Trophoblast cell (in vitro differentiated cells and primary cell): Measurements from ENCODE around the gene MGAM2.

Experiments
- DNase-seq, 2 donors: peaks; one replicate each; pipeline ENCODE4 v3.0.0-alpha.2; 2016
- H2AFZ ChIP-seq: 2 replicates; pipeline ENCODE4 v1.6.1; 2013; ENCODE audit warnings: low read length, moderate library complexity, mild to moderate bottlenecking; ENCODE audit not compliant: insufficient read depth, poor library complexity
- H2AK5ac ChIP-seq: 2 replicates; pipeline ENCODE4 v1.6.1; 2013; ENCODE audit warnings: mild to moderate bottlenecking, low read length
- H2BK120ac ChIP-seq: 2 replicates; pipeline ENCODE4 v1.6.1; 2013; ENCODE audit warnings: low read length, mild to moderate bottlenecking, moderate library complexity; ENCODE audit not compliant: insufficient read depth, poor library complexity
- H2BK12ac ChIP-seq: 2 replicates; pipeline ENCODE4 v1.6.1; 2013; ENCODE audit warnings: mild to moderate bottlenecking, low read length, moderate library complexity
- H2BK5ac ChIP-seq: 2 replicates; pipeline ENCODE4 v1.6.1; 2013; ENCODE audit warnings: low read length, low read depth, moderate library complexity, mild to moderate bottlenecking; ENCODE audit not compliant: poor library complexity
- H3K14ac ChIP-seq: 2 replicates; pipeline ENCODE4 v1.6.1; 2013; ENCODE audit warnings: mild to moderate bottlenecking, low read length
- H3K18ac ChIP-seq: 2 replicates; pipeline ENCODE4 v1.6.1; 2013; ENCODE audit warnings: mild to moderate bottlenecking, low read length
- H3K23ac ChIP-seq: 2 replicates; pipeline ENCODE4 v1.6.1; 2013; ENCODE audit warnings: low read length
- H3K27ac ChIP-seq: 2 replicates; pipeline ENCODE4 v1.5.1; 2013; ENCODE audit warnings: low read depth, mild to moderate bottlenecking, inconsistent platforms, low read length, moderate library complexity
- H3K27me3 ChIP-seq: 2 replicates; pipeline ENCODE4 v1.6.1; 2013; ENCODE audit warnings: inconsistent platforms, mild to moderate bottlenecking, low read length, moderate library complexity; ENCODE audit not compliant: insufficient read depth
- H3K36me3 ChIP-seq, 2 experiments: 1 replicate in 1 of 2; 2 replicates in 1 of 2; pipeline ENCODE4 v1.6.1; 2013; ENCODE audit warnings: low read length in 2 of 2, mild to moderate bottlenecking in 2 of 2, moderate library complexity in 1 of 2; ENCODE audit not compliant: insufficient read depth in 2 of 2, control insufficient read depth in 1 of 2
- H3K4ac ChIP-seq: 2 replicates; pipeline ENCODE4 v1.6.1; 2013; ENCODE audit warnings: low read depth, mild to moderate bottlenecking, low read length, moderate library complexity
- H3K4me1 ChIP-seq, 2 experiments: 1 replicate in 1 of 2; 2 replicates in 1 of 2; pipeline ENCODE4 v1.6.1; 2013; ENCODE audit warnings: low read length in 2 of 2, mild to moderate bottlenecking in 2 of 2, moderate library complexity in 1 of 2; ENCODE audit not compliant: insufficient read depth in 2 of 2, control insufficient read depth in 1 of 2
- H3K4me2 ChIP-seq: 2 replicates; pipeline ENCODE4 v1.6.1; 2013; ENCODE audit warnings: inconsistent platforms, mild to moderate bottlenecking, low read length, moderate library complexity
- H3K4me3 ChIP-seq: 2 replicates; pipeline ENCODE4 v1.5.1; 2013; ENCODE audit warnings: mild to moderate bottlenecking, low read depth, low read length, inconsistent platforms
- H3K79me1 ChIP-seq: one replicate; pipeline ENCODE4 v1.6.1; 2013; ENCODE audit warnings: low read length
- H3K79me2 ChIP-seq: 2 replicates; pipeline ENCODE4 v1.6.1; 2013; ENCODE audit warnings: low read length, mild to moderate bottlenecking; ENCODE audit not compliant: control insufficient read depth, insufficient read depth, poor library complexity
- H3K9ac ChIP-seq: 2 replicates; pipeline ENCODE4 v1.6.1; 2013; ENCODE audit warnings: mild to moderate bottlenecking, low read length
- H3K9me3 ChIP-seq: 2 replicates; pipeline ENCODE4 v1.6.1; 2013; ENCODE audit warnings: low read depth, mild to moderate bottlenecking, control low read depth, inconsistent platforms, low read length; ENCODE audit not compliant: insufficient read depth
- H4K12ac ChIP-seq: 2 replicates; pipeline ENCODE4 v1.6.1; 2013; ENCODE audit warnings: low read depth, mild to moderate bottlenecking, low read length, moderate library complexity
- H4K8ac ChIP-seq: 2 replicates; pipeline ENCODE4 v1.6.1; 2013; ENCODE audit warnings: low read depth, mild to moderate bottlenecking, low read length, moderate library complexity
- H4K91ac ChIP-seq: one replicate; pipeline ENCODE4 v1.6.1; 2013; ENCODE audit warnings: low read depth, mild to moderate bottlenecking, low read length, moderate library complexity
- WGBS: extraction: QIAGEN DNeasy Blood & Tissue Kit; methylation state at CpG from one replicate; pipeline ENCODE4 v1.1.7; 2013; ENCODE audit warnings: missing lambda C conversion rate; ENCODE audit not compliant: insufficient read length, insufficient coverage; ENCODE audit errors: extremely low coverage; 5-methylcytosine and 5-hydroxymethylcytosine counted together

MGAM2 gene

DNA sequence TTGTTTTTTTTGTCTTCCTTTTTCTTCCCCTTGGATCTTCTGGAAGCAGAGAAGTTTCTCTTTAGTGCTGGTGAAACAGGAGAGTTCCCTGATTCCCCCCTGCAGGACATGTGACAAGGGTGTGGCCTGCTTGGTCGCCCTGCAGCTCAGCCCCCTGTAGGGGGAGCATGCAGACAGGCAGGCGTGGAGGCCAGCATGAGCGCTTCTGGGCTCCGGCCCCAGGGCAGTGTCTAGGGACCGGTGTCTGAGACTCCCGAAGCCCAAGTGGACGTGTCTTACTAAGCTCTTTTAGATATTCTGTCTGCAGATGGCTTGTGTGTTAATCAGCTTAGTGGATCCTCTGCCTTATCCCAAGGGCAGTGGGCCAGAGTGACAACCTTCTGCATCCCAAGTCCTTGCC, 120.2 kb downstream of the MGAM2 start:
- Histone ChIP-seq H2AK5ac (no peak overlapping the region), H3K14ac (no peak overlapping the region), H2BK120ac (no peak overlapping the region), H3K27ac (no peak overlapping the region), H3K23ac (no peak overlapping the region), H3K9me3 (no peaks in the 10 kb centered on the region), H3K36me3 (no peaks in the 10 kb centered on the region), H3K27me3 (no peaks in the 10 kb centered on the region), H3K79me2 (no peaks in the 10 kb centered on the region), H4K12ac (no peak overlapping the region), H2BK12ac (no peak overlapping the region), H4K91ac (no peak overlapping the region), H2AFZ (no peak overlapping the region), H3K4me3 (no peak overlapping the region), H3K79me1 (no peaks in the 10 kb centered on the region), H3K4me1 (no peaks in the 10 kb centered on the region), H2BK5ac (no peak overlapping the region), H4K8ac (no peak overlapping the region), H3K18ac (no peak overlapping the region), H3K4ac (no peak overlapping the region), H3K9ac (no peak overlapping the region), H3K4me2 (no peak overlapping the region)
- no peak for DNase-seq
- WGBS, result no CpG with 5 or more reads among the region's 7 CpGs

DNA sequence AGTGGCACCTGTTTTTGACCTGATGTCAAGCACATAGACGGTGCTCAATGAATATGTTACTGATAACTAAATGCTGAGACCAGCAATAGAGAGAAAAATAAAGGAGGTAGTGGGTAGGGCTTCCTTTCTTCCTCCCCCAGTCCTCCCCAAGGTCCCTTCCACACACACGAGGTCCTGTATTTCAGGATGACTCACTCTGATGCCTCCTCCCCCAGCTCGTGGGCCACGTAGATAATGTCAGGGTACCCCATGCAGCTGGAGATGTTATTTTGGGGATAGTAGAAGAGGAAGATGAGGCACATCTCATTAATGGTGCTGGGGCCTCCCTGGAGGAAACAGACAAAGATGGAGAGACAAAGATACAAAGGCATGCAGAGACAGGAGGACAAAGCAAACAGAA, 129.0 kb downstream of the MGAM2 start:
- H2AK5ac ChIP-seq, result no peak overlapping the region
- no peak overlapping the region for H2BK5ac ChIP-seq
- no peak overlapping the region for H2AFZ ChIP-seq
- H3K23ac ChIP-seq, result no peak overlapping the region
- no peak overlapping the region for H3K4ac ChIP-seq
- no peak overlapping the region for H3K9ac ChIP-seq
- H2BK120ac ChIP-seq, result no peak overlapping the region
- H3K4me2 ChIP-seq, result no peak overlapping the region
- H3K4me1 ChIP-seq, result no peaks in the 10 kb centered on the region
- H4K91ac ChIP-seq, result no peak overlapping the region
- H4K12ac ChIP-seq, result no peak overlapping the region
- no peak overlapping the region for H3K14ac ChIP-seq
- H3K9me3 ChIP-seq, result no peaks in the 10 kb centered on the region
- H3K79me2 ChIP-seq, result no peaks in the 10 kb centered on the region
- H3K18ac ChIP-seq, result no peak overlapping the region
- H3K36me3 ChIP-seq, result no peaks in the 10 kb centered on the region
- DNase-seq, result no peak
- no CpG with 5 or more reads among the region's 4 CpGs for WGBS
- no peaks in the 10 kb centered on the region for H3K27me3 ChIP-seq
- H2BK12ac ChIP-seq, result no peak overlapping the region
- H3K4me3 ChIP-seq, result no peak overlapping the region
- no peak overlapping the region for H3K27ac ChIP-seq
- no peaks in the 10 kb centered on the region for H3K79me1 ChIP-seq
- no peak overlapping the region for H4K8ac ChIP-seq

DNA sequence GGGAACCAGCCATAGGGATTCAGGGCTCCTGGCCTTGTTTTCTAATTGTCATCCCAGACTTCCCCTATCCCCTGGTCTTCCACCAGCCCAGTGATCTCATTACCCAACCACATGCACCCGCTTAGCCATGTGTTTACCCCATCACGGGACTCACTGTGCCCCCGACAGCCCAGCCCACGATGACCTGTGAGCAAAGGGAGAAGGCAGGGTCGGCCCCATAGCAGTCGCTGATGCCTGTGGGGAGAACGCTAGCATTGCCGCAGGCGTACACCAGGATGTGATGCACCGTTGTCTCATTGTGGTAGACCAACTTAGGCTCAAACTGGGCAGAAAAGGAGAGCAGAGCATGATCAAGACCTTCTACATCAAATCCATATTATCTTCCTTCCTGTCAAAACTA, 132.3 kb downstream of the MGAM2 start:
- Histone ChIP-seq H3K27ac (no peak overlapping the region), H3K27me3 (no peaks in the 10 kb centered on the region), H2BK120ac (no peak overlapping the region), H3K4ac (no peak overlapping the region), H2BK5ac (no peak overlapping the region), H3K36me3 (no peaks in the 10 kb centered on the region), H3K18ac (no peak overlapping the region), H3K14ac (no peak overlapping the region), H2AK5ac (no peak overlapping the region), H3K9ac (no peak overlapping the region), H3K79me1 (no peaks in the 10 kb centered on the region), H4K8ac (no peak overlapping the region), H3K23ac (no peak overlapping the region), H2BK12ac (no peak overlapping the region), H4K91ac (no peak overlapping the region), H4K12ac (no peak overlapping the region), H3K9me3 (no peaks in the 10 kb centered on the region), H3K4me2 (no peak overlapping the region), H3K79me2 (no peaks in the 10 kb centered on the region), H2AFZ (no peak overlapping the region), H3K4me1 (no peaks in the 10 kb centered on the region), H3K4me3 (no peak overlapping the region)
- WGBS, result no CpG with 5 or more reads among the region's 10 CpGs
- DNase-seq, result no peak

DNA sequence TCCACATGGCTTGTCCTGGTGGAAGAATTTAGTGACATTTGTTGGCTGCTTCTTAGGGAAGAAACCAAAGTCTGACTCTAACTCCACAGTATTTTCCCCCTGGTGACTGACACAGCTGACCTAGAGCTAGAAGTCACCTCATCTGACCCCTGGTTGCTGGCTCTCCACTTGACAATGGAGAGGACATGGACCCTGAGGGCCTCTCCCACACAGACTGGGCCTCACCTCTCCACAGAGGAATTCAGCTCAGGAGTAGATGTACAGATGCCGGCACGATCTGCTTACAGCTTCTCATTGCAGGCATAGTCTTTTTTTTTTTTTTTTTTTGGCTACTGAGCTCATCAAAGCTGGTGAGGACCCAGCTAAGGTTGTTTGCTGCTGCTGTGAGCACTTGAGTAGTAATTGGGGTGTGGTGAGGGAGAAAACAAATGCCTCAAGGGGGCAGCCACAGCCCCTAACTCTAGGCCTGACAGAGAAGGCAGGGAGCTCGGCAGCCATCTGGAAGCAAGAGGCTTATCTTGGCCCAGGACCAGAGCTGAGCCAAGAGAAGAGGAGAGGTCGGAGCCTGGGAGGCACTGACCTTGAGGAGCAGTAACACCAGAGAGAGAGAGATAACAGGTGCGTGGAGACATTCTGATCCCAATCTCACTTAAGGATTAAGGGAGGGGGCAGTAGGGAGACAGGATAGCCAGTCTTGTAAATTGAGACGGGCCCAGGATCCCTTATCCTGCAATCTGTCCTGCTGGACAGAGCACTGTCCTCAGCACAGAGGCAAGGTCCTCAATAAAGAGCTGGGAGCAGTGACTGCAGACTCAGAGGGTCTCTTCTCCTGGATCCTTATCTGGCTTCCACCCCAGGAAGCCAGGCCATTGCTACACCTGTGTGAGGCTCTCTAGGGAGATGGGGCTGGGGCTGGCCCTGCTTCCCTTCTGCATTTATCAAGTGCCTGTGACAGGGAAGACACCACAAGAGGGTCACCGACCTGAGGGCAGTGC, 136.9 kb downstream of the MGAM2 start:
- H3K23ac ChIP-seq, result no peak overlapping the region
- H3K9me3 ChIP-seq, result no peaks in the 10 kb centered on the region
- no peak overlapping the region for H3K4ac ChIP-seq
- H2AK5ac ChIP-seq, result no peak overlapping the region
- H3K79me1 ChIP-seq, result no peaks in the 10 kb centered on the region
- H2BK12ac ChIP-seq, result no peak overlapping the region
- no peak overlapping the region for H4K91ac ChIP-seq
- no peak overlapping the region for H3K27ac ChIP-seq
- no peaks in the 10 kb centered on the region for H3K36me3 ChIP-seq
- H3K14ac ChIP-seq, result no peak overlapping the region
- peak; percentile 86 for DNase-seq
- no peak overlapping the region for H3K9ac ChIP-seq
- no CpG with 5 or more reads among the region's 7 CpGs for WGBS
- H3K27me3 ChIP-seq, result no peaks in the 10 kb centered on the region
- H2BK120ac ChIP-seq, result no peak overlapping the region
- no peaks in the 10 kb centered on the region for H3K4me1 ChIP-seq
- H4K8ac ChIP-seq, result no peak overlapping the region
- no peak overlapping the region for H2BK5ac ChIP-seq
- no peak overlapping the region for H3K4me3 ChIP-seq
- H3K18ac ChIP-seq, result no peak overlapping the region
- no peak overlapping the region for H3K4me2 ChIP-seq
- no peak overlapping the region for H2AFZ ChIP-seq
- H3K79me2 ChIP-seq, result no peaks in the 10 kb centered on the region
- no peak overlapping the region for H4K12ac ChIP-seq
